ENCODE measurements around the gene NAALADL2.
"Not testable (repeated sequence)": the region's sequence is repeated elsewhere in the genome, so short reads cannot be mapped to it uniquely, and the experiment has no call there.

NAALADL2 gene

GRCh38 chr3:175082631-175083030 is 223.5 kb downstream of the NAALADL2 start:
- no peak for DNase-seq

- not testable (repeated sequence) for DNase-seq
Observed at GRCh38 chr3:175087128-175087527, 228.0 kb downstream of the NAALADL2 start.

GRCh38 chr3:175088766-175089380 is 229.7 kb downstream of the NAALADL2 start:
- DNase-seq: no peak

GRCh38 chr3:175091426-175092114 is 232.4 kb downstream of the NAALADL2 start:
- DNase-seq: no peak

- DNase-seq: no peak
Observed at GRCh38 chr3:175093748-175094147, 234.6 kb downstream of the NAALADL2 start.

GRCh38 chr3:175094344-175094743 is 235.2 kb downstream of the NAALADL2 start:
- DNase-seq: no peak

- no peak for DNase-seq
Observed at GRCh38 chr3:175098644-175099043, 239.5 kb downstream of the NAALADL2 start.

- DNase-seq: no peak
Observed at GRCh38 chr3:175102161-175102560, 243.0 kb downstream of the NAALADL2 start.

- DNase-seq: no peak
Observed at GRCh38 chr3:175103298-175103697, 244.2 kb downstream of the NAALADL2 start.

GRCh38 chr3:175105066-175105465 is 245.9 kb downstream of the NAALADL2 start:
- no peak for DNase-seq

GRCh38 chr3:175107231-175107630 is 248.1 kb downstream of the NAALADL2 start:
- DNase-seq: no peak

GRCh38 chr3:175107995-175108394 is 248.9 kb downstream of the NAALADL2 start:
- DNase-seq: no peak

GRCh38 chr3:175108613-175109151 is 249.5 kb downstream of the NAALADL2 start:
- DNase-seq: no peak

GRCh38 chr3:175111036-175111435 is 251.9 kb downstream of the NAALADL2 start:
- DNase-seq: no peak

- DNase-seq: no peak
Observed at GRCh38 chr3:175118382-175118941, 259.3 kb downstream of the NAALADL2 start.

- DNase-seq: no peak
Observed at GRCh38 chr3:175121225-175121624, 262.1 kb downstream of the NAALADL2 start.

- DNase-seq: no peak
Observed at GRCh38 chr3:175127075-175127662, 268.0 kb downstream of the NAALADL2 start.

- no peak for DNase-seq
Observed at GRCh38 chr3:175129126-175129525, 270.0 kb downstream of the NAALADL2 start.

- no peak for DNase-seq
Observed at GRCh38 chr3:175129571-175129970, 270.4 kb downstream of the NAALADL2 start.

GRCh38 chr3:175131866-175132265 is 272.7 kb downstream of the NAALADL2 start:
- not testable (repeated sequence) for DNase-seq

- not testable (repeated sequence) for DNase-seq
Observed at GRCh38 chr3:175132706-175133105, 273.6 kb downstream of the NAALADL2 start.

GRCh38 chr3:175144368-175144767 is 285.2 kb downstream of the NAALADL2 start:
- DNase-seq: no peak

- DNase-seq: no peak
Observed at GRCh38 chr3:175146258-175146657, 287.1 kb downstream of the NAALADL2 start.

- no peak for DNase-seq
Observed at GRCh38 chr3:175149675-175150074, 290.5 kb downstream of the NAALADL2 start.

All from activated CD4-positive, alpha-beta T cell treated with anti-CD3 and anti-CD28 coated beads, Interleukin-2, Interleukin-6, amounts not matched to agents 100 ng/mL and 50 ng/mL, durations not matched to agents 16 hours and 8 hours (primary cell).